Liver (tissue), 9 donors: ENCODE results near the gene SLC30A3. TPM values are rescaled to one million over a fixed set of nuclear protein-coding genes. Genes with fewer than 3 reads are reported as not detected.

Experiments used
- DNase-seq: peaks from one replicate; pipeline ENCODE4 v3.0.0-alpha.2; 2017; ENCODE audit warnings: low spot score
- H3K27ac ChIP-seq, 2 donors: one replicate each; pipeline ENCODE4 v1.7.0; 2013; ENCODE audit warnings: inconsistent platforms in 2 of 2, low read length in 2 of 2, control low read depth in 1 of 2, low read depth in 1 of 2, mild to moderate bottlenecking in 1 of 2
- H3K27me3 ChIP-seq, 4 donors: one replicate each; pipeline versions ENCODE4 v1.6.1 to v1.7.0; 2013; ENCODE audit warnings: low read length in 3 of 4, inconsistent platforms in 1 of 4, mild to moderate bottlenecking in 1 of 4, moderate library complexity in 1 of 4; ENCODE audit not compliant: control insufficient read depth in 4 of 4, insufficient read depth in 4 of 4
- H3K36me3 ChIP-seq, 4 donors: one replicate each; pipeline versions ENCODE4 v1.6.1 to v1.7.0; 2013; ENCODE audit warnings: low read length in 3 of 4, mild to moderate bottlenecking in 3 of 4, low read depth in 1 of 4, moderate library complexity in 1 of 4; ENCODE audit not compliant: control insufficient read depth in 4 of 4, insufficient read depth in 3 of 4
- H3K4me1 ChIP-seq, 4 donors: one replicate each; pipeline versions ENCODE4 v1.6.1 to v1.7.0; 2013; ENCODE audit warnings: low read length in 3 of 4, mild to moderate bottlenecking in 3 of 4, moderate library complexity in 1 of 4; ENCODE audit not compliant: control insufficient read depth in 4 of 4, insufficient read depth in 4 of 4
- H3K4me3 ChIP-seq, 3 donors: one replicate each; pipeline versions ENCODE4 v1.6.1 to v1.7.0; 2013; ENCODE audit warnings: low read length in 3 of 3, control low read depth in 1 of 3, low read depth in 1 of 3, mild to moderate bottlenecking in 1 of 3
- H3K9ac ChIP-seq, 2 donors: one replicate each; pipeline ENCODE4 v1.7.0; 2013; ENCODE audit warnings: low read length in 2 of 2, mild to moderate bottlenecking in 2 of 2, moderate library complexity in 2 of 2, control low read depth in 1 of 2, low read depth in 1 of 2
- H3K9me3 ChIP-seq, 4 donors: one replicate each; pipeline versions ENCODE4 v1.6.1 to v1.7.0; 2013; ENCODE audit warnings: low read length in 3 of 4; ENCODE audit not compliant: control insufficient read depth in 4 of 4
- EGR1 ChIP-seq, 2 donors: IDR thresholded peaks; 2 replicates each; pipeline ENCODE4 v1.6.1; 2016 to 2018; ENCODE audit warnings: antibody characterized with exemption in 2 of 2, low read depth in 2 of 2
- FOXA1 ChIP-seq: IDR thresholded peaks from 2 replicates; pipeline ENCODE4 v1.6.1; 2016; ENCODE audit warnings: antibody characterized with exemption
- FOXA2 ChIP-seq: IDR thresholded peaks from 2 replicates; pipeline ENCODE4 v1.6.1; 2016; ENCODE audit warnings: antibody characterized with exemption
- GABPA ChIP-seq, 2 donors: IDR thresholded peaks in 1 of 2; conservative IDR thresholded peaks in 1 of 2; 2 replicates each; pipeline ENCODE4 v1.6.1; 2016; ENCODE audit warnings: antibody characterized with exemption in 2 of 2, mild to moderate bottlenecking in 1 of 2, moderate library complexity in 1 of 2
- HNF4G ChIP-seq: IDR thresholded peaks from 2 replicates; pipeline ENCODE4 v1.6.1; 2016; ENCODE audit warnings: antibody characterized with exemption
- NR2F2 ChIP-seq: IDR thresholded peaks from 2 replicates; pipeline ENCODE4 v1.6.1; 2016; ENCODE audit warnings: antibody characterized with exemption
- RAD21 ChIP-seq, 2 donors: IDR thresholded peaks; 2 replicates each; pipeline ENCODE4 v1.6.1; 2016; ENCODE audit warnings: antibody characterized with exemption in 2 of 2, mild to moderate bottlenecking in 2 of 2
- WGBS: extraction: QIAGEN DNeasy Blood & Tissue Kit; methylation state at CpG from one replicate; pipeline ENCODE4 v1.1.7; 2013; 5-methylcytosine and 5-hydroxymethylcytosine counted together
- polyA plus RNA-seq, 2 donors: library from polyadenylated mRNA; stranded (reverse) in 1 of 2; unstranded in 1 of 2; fragments of 200-250 nt in 1 of 2; fragments of >200 nt in 1 of 2; fragmentation: Nextera tagmentation in 1 of 2; extraction: Ambion mirVana in 1 of 2; gene quantifications; one replicate each; pipeline versions ENCODE4 v1.2.1 to v1.2.3, GENCODE V29; 2013 to 2015
- total RNA-seq, 2 donors: library from RNA; depleted of rRNA; stranded (reverse); fragments of >200 nt; gene quantifications; one replicate each; pipeline ENCODE4 v1.2.3, GENCODE V29; 2014
- TF ChIP-seq, protein P1 (sequence below): IDR thresholded peaks from 2 replicates; pipeline ENCODE4 v1.6.1; 2016; ENCODE audit warnings: antibody characterized with exemption
- TF ChIP-seq, protein P2 (sequence below): IDR thresholded peaks from 2 replicates; pipeline ENCODE4 v1.6.1; 2016; ENCODE audit warnings: antibody characterized with exemption
- TF ChIP-seq, protein P3 (sequence below): fragments of 150-350 bp; IDR thresholded peaks from 2 replicates; pipeline ENCODE4 v1.5.1; 2017; ENCODE audit warnings: improper control_type of control experiment, low read depth, low read length; ENCODE audit not compliant: missing input control
- TF ChIP-seq, protein P4 (sequence below): IDR thresholded peaks from 2 replicates; pipeline ENCODE4 v1.6.1; 2016; ENCODE audit warnings: antibody characterized with exemption
- donor health status: healthy.
- donor health status: healthy.
- donor health status: healthy.
- donor health status: healthy.
- donor health status: healthy.

Gene SLC30A3
- total and polyA plus RNA-seq, 4 donors, result 0.20 TPM; not detected in 3

DNA sequence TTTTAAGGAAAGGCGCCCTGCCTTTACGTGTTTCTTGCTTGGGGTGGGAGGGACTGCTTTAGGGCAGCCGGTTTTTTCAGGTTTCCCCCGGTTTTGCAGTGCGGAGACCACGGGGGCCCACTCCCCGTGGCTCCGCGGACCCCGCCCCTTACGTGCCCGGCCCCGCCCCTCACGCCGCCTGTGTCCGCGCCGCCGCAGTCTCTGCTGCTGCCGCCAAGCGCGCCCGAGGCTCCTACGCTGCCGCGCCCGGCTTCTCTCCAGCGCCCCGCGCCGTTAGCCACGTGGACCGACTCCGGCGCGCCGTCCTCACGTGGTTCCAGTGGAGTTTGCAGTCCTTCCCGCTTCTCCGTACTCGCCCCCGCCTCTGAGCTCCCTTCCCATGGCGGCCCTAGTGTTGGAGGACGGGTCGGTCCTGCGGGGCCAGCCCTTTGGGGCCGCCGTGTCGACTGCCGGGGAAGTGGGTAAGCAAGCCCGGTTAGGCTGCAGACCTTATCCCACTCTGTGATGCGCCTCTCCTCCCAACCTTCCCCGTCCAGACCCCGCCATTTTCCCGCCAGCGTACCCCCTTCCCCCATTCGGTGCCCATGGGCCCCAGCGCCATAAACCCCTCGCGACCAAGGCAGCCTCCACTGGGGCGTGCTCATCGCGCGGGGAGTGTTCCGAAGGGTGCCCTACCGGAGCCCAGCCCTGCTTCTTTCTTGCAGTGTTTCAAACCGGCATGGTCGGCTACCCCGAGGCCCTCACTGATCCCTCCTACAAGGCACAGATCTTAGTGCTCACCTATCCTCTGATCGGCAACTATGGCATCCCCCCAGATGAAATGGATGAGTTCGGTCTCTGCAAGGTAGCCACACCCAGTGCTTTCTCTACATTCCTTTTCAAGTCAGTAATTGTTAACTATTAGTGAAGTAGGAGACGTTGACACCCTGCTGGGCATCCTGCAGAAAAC, 45.4 kb downstream of the SLC30A3 start, which contains the start of gene CAD:
Gene CAD (plus strand): TSS at position 197 of the 949 bp plus-strand sequence. CDS start 183 bp downstream, at position 380.
- H3K27ac ChIP-seq, result peak within 1 kb of the TSS; percentile 44 to 71

DNA sequence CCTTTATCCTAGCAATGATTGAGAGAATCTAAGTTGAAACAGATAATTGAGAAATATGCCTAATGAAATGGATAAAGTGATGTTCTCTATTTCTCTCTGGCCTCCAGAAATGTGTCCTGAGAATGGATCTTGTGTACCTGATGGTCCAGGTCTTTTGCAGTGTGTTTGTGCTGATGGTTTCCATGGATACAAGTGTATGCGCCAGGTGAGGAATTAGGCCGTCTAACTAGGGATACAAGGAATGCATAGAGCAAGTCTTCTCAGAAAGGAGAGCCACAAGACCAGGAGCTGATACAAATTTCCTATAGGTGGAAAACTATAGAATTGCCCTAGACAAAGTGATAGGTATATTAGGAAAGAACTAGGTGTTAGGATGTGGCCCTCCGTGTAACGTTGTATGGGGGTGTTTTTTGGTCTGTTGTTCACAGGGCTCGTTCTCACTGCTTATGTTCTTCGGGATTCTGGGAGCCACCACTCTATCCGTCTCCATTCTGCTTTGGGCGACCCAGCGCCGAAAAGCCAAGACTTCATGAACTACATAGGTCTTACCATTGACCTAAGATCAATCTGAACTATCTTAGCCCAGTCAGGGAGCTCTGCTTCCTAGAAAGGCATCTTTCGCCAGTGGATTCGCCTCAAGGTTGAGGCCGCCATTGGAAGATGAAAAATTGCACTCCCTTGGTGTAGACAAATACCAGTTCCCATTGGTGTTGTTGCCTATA, 46.3 kb downstream of the SLC30A3 start:
- Histone ChIP-seq H3K9me3 (no peaks in the 10 kb centered on the region), H3K4me3 (peak overlapping the region in 2 of 3 donors; percentile 41 to 59), H3K4me1 (peaks cover 0 to 25% (median 11%) of the 10 kb centered on the region in 4 donors), H3K9ac (no peak overlapping the region), H3K27me3 (no peaks in the 10 kb centered on the region), H3K27ac (peak overlapping the region in 1 of 2 donors; percentile 71), H3K36me3 (peaks cover 2 to 15% (median 9%) of the 10 kb centered on the region in 4 donors)
- TF ChIP-seq NR2F2 (no peak), EGR1 (IDR thresholded peaks at IDR 0.05; ENCODE audit: low read depth in 2 of 2) (no peak)
- TF ChIP-seq, protein P1, sequence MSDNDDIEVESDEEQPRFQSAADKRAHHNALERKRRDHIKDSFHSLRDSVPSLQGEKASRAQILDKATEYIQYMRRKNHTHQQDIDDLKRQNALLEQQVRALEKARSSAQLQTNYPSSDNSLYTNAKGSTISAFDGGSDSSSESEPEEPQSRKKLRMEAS, result no peak
- TF ChIP-seq, protein P2, sequence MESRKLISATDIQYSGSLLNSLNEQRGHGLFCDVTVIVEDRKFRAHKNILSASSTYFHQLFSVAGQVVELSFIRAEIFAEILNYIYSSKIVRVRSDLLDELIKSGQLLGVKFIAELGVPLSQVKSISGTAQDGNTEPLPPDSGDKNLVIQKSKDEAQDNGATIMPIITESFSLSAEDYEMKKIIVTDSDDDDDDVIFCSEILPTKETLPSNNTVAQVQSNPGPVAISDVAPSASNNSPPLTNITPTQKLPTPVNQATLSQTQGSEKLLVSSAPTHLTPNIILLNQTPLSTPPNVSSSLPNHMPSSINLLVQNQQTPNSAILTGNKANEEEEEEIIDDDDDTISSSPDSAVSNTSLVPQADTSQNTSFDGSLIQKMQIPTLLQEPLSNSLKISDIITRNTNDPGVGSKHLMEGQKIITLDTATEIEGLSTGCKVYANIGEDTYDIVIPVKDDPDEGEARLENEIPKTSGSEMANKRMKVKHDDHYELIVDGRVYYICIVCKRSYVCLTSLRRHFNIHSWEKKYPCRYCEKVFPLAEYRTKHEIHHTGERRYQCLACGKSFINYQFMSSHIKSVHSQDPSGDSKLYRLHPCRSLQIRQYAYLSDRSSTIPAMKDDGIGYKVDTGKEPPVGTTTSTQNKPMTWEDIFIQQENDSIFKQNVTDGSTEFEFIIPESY, result no peak
- no peak for DNase-seq
- 90% methylated on average over 13 of the region's 13 CpGs for WGBS

More for the DNA sequence above, 45.4 kb downstream of the SLC30A3 start, which contains the start of gene CAD:
- Histone ChIP-seq H3K9ac (peak within 1 kb of the TSS in 1 of 2 donors; percentile 51), H3K36me3 (peaks cover 2 to 21% (median 14%) of the 10 kb centered on the region in 4 donors), H3K27me3 (no peaks in the 10 kb centered on the region), H3K9me3 (no peaks in the 10 kb centered on the region), H3K4me3 (peak within 1 kb of the TSS; percentile 59 to 74 (median 60)), H3K4me1 (peaks cover 0 to 25% (median 11%) of the 10 kb centered on the region in 4 donors)
- 10% methylated on average over 72 of the region's 72 CpGs for WGBS
- TF ChIP-seq RAD21 (IDR thresholded peaks at IDR 0.05) (peak; percentile 30 to 61), FOXA2 (no peak), HNF4G (no peak), FOXA1 (no peak), GABPA (IDR thresholded peaks at IDR 0.05 in 1 of 2, conservative IDR thresholded peaks at IDR 0.05 in 1 of 2) (no peak)
- TF ChIP-seq, protein P3, sequence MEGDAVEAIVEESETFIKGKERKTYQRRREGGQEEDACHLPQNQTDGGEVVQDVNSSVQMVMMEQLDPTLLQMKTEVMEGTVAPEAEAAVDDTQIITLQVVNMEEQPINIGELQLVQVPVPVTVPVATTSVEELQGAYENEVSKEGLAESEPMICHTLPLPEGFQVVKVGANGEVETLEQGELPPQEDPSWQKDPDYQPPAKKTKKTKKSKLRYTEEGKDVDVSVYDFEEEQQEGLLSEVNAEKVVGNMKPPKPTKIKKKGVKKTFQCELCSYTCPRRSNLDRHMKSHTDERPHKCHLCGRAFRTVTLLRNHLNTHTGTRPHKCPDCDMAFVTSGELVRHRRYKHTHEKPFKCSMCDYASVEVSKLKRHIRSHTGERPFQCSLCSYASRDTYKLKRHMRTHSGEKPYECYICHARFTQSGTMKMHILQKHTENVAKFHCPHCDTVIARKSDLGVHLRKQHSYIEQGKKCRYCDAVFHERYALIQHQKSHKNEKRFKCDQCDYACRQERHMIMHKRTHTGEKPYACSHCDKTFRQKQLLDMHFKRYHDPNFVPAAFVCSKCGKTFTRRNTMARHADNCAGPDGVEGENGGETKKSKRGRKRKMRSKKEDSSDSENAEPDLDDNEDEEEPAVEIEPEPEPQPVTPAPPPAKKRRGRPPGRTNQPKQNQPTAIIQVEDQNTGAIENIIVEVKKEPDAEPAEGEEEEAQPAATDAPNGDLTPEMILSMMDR, result peak; percentile 24
- TF ChIP-seq, protein P4, sequence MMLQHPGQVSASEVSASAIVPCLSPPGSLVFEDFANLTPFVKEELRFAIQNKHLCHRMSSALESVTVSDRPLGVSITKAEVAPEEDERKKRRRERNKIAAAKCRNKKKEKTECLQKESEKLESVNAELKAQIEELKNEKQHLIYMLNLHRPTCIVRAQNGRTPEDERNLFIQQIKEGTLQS, result no peak
- TF ChIP-seq, protein P1, result peak; percentile 57
- DNase-seq, result peak; percentile 86
